ENCODE results near the gene MGAT4A. TPM values are rescaled to one million over a fixed set of nuclear protein-coding genes. Genes with fewer than 3 reads are reported as not detected.
"Not testable (repeated sequence)": the region's sequence is repeated elsewhere in the genome, so short reads cannot be mapped to it uniquely, and the experiment has no call there.

Gene MGAT4A
- total RNA-seq, 1 donor from 2014 or later = 68.4 TPM

- DNase-seq (ENCODE audit: extremely low read depth, low read depth, low spot score) = no peak
Observed at GRCh38 chr2:98730707-98731040, 258 bp downstream of the MGAT4A start.

- no peak for DNase-seq (ENCODE audit: extremely low read depth, low read depth, low spot score)
Observed at GRCh38 chr2:98730053-98730706, 752 bp downstream of the MGAT4A start.

GRCh38 chr2:98729652-98730051, 1.3 kb downstream of the MGAT4A start:
- no peak for DNase-seq (ENCODE audit: extremely low read depth, low read depth, low spot score)

- DNase-seq (ENCODE audit: extremely low read depth, low read depth, low spot score) = not testable (repeated sequence)
Observed at GRCh38 chr2:98728088-98728718, 2.7 kb downstream of the MGAT4A start.

GRCh38 chr2:98727369-98728087, 3.4 kb downstream of the MGAT4A start:
- no peak for DNase-seq (ENCODE audit: extremely low read depth, low read depth, low spot score)

DNA sequence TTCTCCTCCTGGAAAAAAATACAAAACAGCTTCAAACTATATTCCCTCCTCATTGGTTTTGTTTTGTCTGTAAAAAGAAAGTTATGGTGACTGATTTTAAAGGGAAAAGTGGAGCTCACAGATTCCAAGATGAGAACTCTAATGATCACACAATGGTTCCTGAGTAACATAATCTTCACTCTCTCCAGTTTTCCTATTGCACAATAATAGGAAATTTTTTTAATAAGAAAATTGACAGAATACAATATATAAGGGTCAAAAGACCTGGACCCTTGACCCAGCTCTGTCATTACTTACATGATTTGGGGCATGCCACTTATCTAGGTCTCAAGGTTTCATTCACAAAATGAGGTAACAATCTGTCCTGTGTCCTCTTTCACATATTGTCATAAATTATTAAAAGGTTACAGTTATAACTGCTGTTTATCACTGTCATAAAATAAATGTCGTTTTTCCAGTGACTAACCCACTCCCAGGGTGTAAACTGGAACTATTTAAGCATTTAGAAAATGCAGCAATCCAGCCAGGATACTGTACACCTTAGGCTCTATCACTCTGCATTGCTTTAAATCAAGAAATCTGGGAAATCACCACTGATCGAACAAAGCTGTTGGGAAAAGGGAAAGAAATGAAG, 4.1 kb downstream of the MGAT4A start:
- DNase-seq (ENCODE audit: extremely low read depth, low read depth, low spot score) = no peak

- no peak for DNase-seq (ENCODE audit: extremely low read depth, low read depth, low spot score)
Observed at GRCh38 chr2:98726205-98726604, 4.7 kb downstream of the MGAT4A start.

DNA sequence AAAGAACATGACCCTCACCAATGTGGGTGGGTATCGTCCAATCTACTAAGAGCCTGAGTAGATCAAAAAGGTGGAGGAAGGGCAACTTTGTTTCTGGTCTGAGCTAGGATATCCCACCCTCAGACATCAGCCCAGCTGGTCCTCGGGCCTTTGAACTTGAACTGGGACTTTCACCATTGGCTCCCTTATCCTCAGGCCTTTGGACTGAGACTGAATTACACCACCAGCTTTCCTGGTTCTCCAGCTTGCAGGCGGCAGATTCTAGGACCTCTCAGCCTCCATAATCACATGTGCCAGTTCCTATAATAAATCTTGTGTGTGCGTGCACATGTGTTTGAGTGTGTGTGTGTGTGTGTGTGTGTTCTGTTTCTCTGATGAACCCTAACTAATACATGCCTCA, 10.6 kb downstream of the MGAT4A start:
- no peak for DNase-seq (ENCODE audit: extremely low read depth, low read depth, low spot score)

DNA sequence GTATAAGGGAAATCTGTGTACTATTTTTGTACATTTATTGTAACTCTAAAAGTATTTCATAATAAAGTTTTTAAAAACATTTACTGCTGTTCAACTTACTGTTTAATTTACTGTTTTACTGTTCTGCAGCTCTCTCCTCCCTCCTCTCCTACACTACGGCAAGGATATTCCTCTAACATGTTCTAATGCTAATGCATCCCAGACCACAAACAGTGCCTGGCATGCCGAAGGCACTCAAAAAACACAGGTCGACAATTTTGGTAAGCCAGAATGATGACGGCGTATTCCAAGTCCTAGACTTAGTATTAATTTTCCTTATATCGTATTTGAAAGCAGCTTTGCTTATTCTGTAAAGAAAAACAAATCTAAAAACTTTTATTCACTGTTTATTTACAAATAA, 13.3 kb downstream of the MGAT4A start:
- no peak for DNase-seq (ENCODE audit: extremely low read depth, low read depth, low spot score)

- no peak for DNase-seq (ENCODE audit: extremely low read depth, low read depth, low spot score)
Observed at GRCh38 chr2:98716786-98717185, 14.1 kb downstream of the MGAT4A start.

DNA sequence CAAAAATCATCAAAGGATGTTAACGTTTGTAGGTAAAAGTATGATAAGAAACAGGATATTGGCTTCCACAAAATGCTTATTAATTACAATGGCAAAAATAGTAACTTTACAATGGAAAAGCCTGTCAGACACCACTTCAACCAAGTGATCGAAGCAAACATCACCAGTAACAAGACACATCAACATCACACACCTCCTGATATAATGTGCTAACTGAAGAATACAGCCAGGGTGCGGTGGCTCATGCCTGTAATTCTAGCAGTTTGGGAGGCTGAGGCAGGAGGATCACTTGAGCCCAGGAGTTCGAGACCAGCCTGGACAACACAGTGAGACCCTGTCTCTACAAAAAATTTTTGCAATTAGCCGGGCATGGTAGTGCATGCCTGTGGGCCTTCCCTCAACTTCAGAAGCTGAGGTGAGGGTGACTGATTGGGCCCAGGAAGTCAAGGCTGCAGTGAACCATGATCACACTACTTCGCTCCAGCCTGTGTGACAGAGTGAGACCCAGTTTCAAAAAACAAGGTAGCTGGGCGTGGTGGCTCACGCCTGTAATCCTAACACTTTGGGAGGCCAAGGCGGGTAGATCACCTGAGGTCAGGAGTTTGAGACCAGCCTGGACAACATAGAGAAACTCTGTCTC, 15.0 kb downstream of the MGAT4A start:
- no peak for DNase-seq (ENCODE audit: extremely low read depth, low read depth, low spot score)

DNA sequence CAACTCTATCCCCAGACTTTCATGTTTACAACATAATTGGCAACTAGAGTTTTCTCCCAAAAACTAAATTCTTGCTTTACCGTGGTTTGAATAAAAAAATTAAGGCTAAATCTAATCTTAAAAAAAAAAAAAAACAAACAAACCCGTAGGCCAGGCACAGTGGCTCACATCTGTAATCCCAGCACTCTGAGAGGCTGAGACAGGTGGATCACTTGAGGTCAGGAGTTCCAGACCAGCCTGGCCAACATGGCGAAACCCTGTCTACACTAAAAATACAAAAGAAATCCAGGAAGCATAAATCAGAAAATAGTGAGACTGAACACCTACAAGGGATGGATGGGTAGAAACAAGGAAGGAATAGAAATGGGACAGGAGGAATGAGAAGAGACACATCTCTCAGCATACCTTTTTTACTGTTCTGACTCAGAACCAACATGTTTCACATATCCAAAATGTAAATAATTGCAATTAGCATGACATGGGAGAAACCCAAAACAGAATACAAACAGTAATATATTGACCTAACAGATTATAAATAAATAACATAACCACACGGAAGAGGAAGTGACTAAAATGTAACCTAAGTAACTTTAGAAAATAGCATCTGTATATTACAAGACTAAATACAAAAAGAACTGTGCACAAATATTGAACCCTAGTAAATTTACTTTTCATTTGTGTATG, 17.5 kb downstream of the MGAT4A start:
- DNase-seq (ENCODE audit: extremely low read depth, low read depth, low spot score) = no peak

DNA sequence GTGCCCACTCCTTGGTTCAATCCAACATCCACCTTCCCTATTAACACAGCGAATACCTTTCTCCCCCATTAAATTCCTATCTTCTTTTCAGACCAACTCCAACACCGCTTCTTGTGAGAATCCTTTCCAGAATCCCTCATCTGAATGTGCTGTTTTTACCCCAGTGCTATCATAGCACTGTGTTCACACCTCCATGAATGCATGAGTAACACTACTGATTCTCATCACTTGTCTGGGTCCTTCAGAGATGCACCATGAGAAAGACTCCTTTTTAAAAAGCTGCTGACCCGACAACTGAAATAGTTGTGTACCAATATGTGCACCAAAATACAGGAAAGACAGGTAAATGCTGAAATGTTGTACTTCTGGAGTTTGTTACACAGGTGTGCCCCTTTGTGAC, 18.8 kb downstream of the MGAT4A start:
- DNase-seq (ENCODE audit: extremely low read depth, low read depth, low spot score) = no peak

GRCh38 chr2:98711506-98711905, 19.4 kb downstream of the MGAT4A start:
- no peak for DNase-seq (ENCODE audit: extremely low read depth, low read depth, low spot score)

DNA sequence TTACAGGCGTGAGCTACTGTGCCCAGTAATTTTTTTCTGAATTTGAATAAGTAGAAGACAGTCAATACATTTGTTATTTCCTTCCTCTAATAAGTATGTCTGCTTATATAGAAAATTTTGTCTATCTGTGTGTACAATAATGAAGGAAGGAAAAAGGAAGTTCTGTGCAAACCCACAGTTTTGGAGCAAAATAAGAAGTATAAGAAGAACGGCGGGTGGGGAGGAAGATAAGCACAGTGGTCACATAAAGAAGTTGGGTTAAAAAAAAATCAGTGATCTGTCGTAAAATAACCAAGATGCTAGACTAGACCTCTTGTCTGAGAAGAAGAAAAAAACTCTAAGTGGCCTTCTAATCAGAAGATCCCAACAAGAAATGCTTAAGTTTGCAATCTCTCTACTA, 20.2 kb downstream of the MGAT4A start:
- DNase-seq (ENCODE audit: extremely low read depth, low read depth, low spot score) = no peak

- no peak for DNase-seq (ENCODE audit: extremely low read depth, low read depth, low spot score)
Observed at GRCh38 chr2:98709535-98709934, 21.4 kb downstream of the MGAT4A start.

GRCh38 chr2:98708396-98709186, 22.3 kb downstream of the MGAT4A start:
- no peak for DNase-seq (ENCODE audit: extremely low read depth, low read depth, low spot score)

GRCh38 chr2:98706591-98706990, 24.3 kb downstream of the MGAT4A start:
- DNase-seq (ENCODE audit: extremely low read depth, low read depth, low spot score) = no peak

DNA sequence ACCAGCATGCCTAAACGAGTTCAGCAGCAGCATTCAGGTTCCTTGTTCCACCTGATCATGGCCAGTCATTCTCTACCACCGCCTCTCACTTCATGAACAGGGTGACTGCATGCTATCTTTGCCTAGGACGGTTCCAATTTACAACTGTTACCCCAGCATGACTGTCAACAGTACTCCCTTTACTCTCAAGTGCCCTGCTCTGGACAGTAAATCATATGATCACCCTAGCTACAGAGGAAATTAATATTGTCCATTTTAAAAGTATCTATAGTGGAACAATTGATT, 25.7 kb downstream of the MGAT4A start:
- no peak for DNase-seq (ENCODE audit: extremely low read depth, low read depth, low spot score)

Data from glomerular endothelial cell (primary cell).